Measurements from ENCODE around the gene CWC27.
"Not testable (repeated sequence)": the region's sequence is repeated elsewhere in the genome, so short reads cannot be mapped to it uniquely, and the experiment has no call there.

The CWC27 gene

DNA sequence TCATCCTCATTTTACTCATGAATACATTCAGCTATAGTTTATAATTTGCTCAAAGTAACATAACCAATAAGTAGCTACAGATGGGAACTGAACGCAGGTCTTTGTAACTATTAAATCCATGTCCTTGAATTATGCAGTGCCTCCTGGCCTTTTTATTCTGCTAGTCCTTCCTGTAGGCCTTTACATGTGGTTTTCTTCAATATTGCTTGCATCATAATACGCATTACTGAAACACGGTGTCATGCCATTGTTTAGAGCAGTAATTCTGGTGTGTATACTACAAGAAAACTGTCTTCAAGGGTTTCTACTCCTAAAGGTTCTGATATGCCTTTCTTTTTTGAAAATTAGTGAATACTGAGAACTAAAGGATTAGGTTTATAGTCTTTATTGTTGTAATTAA is 20.7 kb downstream of the CWC27 start:
- no peak for DNase-seq

- no peak for DNase-seq
Measured at GRCh38 chr5:64790210-64790609, 21.5 kb downstream of the CWC27 start.

- DNase-seq = no peak
Measured at GRCh38 chr5:64792469-64792868, 23.7 kb downstream of the CWC27 start.

DNA sequence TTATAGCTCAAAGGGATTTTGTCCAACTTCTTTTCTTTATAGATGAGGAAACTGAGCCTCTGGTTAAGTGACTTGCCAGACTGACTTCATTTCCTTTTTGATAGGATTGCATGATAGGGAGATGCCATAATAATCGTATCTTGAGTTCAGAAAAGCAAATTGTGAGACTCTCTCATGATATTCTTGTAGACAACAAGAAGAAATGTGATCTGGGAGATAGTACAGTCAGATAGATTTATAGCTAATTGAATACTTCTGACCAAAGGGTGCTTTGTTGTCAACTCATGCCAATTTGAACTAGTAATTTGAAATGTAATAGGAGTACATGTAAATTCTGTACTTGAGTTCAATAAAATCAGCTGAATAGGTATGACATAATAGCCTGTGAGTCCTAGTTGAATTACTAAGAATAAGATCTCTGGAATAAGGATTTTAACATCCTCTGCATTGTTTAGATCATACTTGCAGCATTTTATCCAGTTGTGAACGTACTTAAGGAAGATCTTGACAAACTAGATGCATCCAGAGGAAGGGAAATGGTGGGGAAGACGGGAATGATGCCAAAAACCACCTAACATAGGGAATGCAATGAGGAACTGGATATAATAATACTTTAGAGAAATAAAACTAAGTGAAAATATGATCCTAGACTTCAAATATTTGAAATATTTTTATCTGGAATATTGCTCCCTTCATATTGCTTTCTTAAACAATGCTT is 25.5 kb downstream of the CWC27 start:
- DNase-seq = no peak

DNA sequence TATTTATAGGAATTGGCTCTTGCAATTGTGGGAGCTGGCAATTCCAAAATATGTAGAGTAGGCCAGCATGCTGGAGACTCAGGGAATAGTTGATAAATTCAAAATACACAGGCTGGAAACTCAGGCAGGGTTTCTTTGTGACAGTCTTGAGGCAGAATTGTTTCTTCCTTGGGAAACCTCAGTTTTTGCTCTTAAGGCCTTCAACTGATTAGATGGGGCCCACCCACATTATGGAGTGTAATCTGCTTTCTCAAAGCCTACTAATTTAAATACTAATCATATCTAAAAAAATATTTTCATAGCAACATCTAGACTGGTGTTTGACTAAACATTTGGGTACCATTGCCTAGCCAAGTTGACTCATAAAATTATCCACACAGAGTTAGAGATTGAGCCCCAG is 27.6 kb downstream of the CWC27 start:
- DNase-seq = no peak

- DNase-seq = no peak
Measured at GRCh38 chr5:64800926-64801325, 32.2 kb downstream of the CWC27 start.

GRCh38 chr5:64806537-64806936 is 37.8 kb downstream of the CWC27 start:
- no peak for DNase-seq

- DNase-seq = no peak
Measured at GRCh38 chr5:64807520-64807919, 38.8 kb downstream of the CWC27 start.

GRCh38 chr5:64811050-64811640 is 42.4 kb downstream of the CWC27 start:
- peak; percentile 17 for DNase-seq

GRCh38 chr5:64814073-64814472 is 45.3 kb downstream of the CWC27 start:
- DNase-seq = no peak

DNA sequence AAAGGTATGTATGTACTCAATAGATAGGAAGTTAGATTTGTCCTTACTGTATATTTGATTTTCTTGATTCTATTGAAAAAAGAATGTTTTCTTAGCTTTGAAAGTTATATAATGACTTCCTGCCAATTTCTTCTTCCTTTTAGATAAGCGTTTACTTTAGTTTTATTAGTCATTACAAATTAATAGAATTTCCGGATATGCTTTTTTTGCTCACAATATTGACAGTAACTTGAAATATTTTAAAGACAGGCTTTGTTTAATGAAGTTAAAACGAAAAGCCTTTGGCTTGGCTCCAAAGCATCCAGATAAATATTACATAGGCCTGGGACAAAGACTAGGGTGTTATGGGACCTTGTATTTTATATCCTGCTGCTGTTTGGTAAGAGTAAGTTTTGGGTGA is 49.5 kb downstream of the CWC27 start:
- DNase-seq = no peak

DNA sequence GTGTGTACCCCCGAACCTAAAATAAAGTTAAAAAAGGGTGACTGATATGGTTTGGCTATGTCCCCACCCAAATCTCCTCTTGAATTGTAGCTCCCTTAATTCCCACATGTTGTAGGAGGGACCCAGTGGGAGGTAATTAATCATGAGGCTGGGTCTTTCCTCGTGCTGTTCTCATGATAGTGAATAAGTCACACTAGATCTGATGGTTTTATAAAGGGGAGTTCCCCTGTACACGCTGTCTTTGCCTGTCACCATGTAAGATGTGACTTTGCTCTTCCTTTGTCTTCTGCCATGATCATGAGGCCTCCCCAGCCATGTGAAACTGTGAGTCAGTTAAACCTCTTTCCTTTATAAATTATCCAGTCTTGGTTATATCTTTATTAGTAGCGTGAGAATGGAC is 50.6 kb downstream of the CWC27 start:
- not testable (repeated sequence) for DNase-seq

DNA sequence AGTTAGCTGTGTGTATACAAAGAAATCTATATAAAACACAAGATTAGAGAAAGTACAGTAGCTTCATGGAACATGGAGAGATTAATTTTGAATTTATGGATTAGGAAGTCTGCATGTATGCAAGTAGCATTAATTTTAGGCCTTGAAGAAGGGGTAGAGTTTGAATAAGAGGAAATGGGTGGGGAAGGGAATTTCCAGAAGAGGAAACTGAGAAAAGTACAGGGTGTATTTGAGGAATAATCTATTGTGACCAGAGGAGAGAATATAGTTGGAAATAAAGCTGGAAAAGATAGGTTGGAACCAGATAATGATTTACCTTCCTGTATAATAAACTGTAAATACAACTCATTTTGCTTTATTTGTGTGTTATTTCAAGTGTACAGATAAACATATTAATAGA is 53.6 kb downstream of the CWC27 start:
- DNase-seq = no peak

DNA sequence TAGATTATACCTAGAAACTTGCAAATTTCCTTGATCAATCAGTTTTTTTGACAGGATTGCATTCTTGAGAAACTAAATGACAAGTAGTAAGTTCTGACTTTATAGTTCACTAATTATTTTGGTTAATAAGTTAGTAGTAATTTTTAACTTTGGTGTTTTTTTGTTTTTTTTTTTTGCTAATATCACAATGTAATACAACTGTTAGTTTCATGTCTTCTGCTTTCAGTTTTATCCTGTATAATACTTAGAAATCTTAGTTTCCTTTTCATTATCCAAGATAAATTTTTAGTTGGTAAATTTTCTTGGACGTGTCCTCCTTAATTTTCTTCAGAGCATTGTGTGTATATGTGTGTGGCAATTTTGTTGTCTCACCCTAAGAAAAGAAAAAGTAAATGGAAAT is 57.8 kb downstream of the CWC27 start:
- no peak for DNase-seq

GRCh38 chr5:64827703-64828102 is 59.0 kb downstream of the CWC27 start:
- DNase-seq = no peak

DNA sequence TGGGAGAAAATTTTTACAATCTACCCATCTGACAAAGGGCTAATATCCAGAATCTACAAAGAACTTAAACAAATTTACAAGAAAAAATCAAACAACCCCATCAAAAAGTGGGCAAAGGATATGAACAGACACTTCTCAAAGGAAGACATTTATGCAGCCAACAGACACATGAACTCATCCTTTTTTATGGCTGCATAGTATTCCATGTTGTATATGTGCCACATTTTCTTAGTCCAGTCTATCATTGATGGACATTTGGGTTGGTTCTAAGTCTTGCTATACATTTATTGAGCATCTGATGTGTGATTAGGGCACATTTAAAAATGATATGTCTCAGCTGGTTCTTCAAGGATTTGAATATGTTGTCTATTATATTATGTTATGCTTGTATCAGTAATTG is 61.9 kb downstream of the CWC27 start:
- DNase-seq = not testable (repeated sequence)

DNA sequence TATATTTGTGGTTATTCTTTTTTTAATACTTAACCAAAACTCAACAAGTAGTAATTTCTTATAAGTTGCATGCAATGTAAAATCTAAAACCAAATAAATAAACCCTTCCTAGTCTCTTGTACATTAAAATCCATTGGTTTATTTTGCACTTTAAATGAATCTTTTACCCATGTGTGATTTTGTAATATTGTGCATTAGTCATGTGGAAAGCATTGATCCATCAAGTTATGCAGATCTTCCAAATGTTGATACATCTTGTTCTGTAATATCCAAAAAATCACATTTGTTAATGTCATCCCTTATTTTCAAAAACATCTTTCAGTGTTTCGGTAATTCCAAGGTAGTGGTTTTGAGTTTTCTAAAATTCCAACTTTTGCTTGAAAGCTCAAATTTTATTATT is 63.3 kb downstream of the CWC27 start:
- no peak for DNase-seq

DNA sequence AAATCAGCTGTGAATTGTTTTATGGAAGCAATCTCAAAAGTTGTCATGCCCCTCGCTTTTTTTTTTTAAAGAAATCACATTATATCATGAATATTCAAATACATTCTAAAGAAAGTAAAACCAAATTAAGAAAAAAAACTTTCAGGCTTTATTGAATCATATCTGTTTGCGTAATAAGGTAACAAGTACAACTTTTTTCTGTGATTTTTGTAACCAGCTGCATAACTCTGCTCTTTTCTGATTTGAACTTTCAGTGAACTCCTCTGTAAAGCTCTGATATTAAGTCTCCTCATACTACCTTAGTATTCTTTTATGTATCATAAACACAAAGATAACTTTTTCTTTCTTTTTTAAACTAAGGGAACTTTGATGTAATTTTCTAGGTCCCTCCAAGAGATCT is 65.3 kb downstream of the CWC27 start:
- DNase-seq = no peak

GRCh38 chr5:64834611-64835010 is 65.9 kb downstream of the CWC27 start:
- no peak for DNase-seq

DNA sequence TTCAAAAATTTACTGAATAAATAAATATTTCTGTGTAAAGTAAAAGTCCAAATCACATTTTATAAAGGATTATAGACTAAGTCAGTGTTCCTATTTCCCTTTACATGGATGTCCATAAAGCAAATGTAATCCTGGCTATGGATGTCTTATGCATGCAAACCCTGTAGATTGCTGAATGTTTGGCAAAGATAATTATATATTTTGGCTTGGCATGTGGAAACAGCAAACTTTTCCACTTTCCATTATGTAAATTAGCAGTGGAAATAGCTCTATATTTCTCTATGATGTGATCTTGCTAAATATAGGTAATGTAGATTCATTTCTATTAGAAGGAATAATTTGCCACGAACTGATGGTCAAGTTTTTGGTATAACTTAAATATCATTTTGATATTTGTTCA is 66.5 kb downstream of the CWC27 start:
- no peak for DNase-seq

GRCh38 chr5:64836190-64836755 is 67.5 kb downstream of the CWC27 start:
- DNase-seq = no peak

GRCh38 chr5:64836786-64837185 is 68.1 kb downstream of the CWC27 start:
- no peak for DNase-seq

GRCh38 chr5:64838376-64838775 is 69.6 kb downstream of the CWC27 start:
- no peak for DNase-seq

GRCh38 chr5:64838803-64839202 is 70.1 kb downstream of the CWC27 start:
- no peak for DNase-seq

- DNase-seq = no peak
Measured at GRCh38 chr5:64839936-64840335, 71.2 kb downstream of the CWC27 start.
